GM18499 (cell line): ENCODE results near the gene KXD1.

Experiments
- ATAC-seq: cut with Tn5 transposase; IDR thresholded peaks from one replicate; pipeline ENCODE4 v1.9.1; 2021; ENCODE audit warnings: moderate number of reproducible peaks; ENCODE audit not compliant: insufficient read depth, unreplicated experiment

Gene KXD1

GRCh38 chr19:18610556-18611326, 53.1 kb downstream of the KXD1 start:
- no peak for ATAC-seq

GRCh38 chr19:18611327-18612050, 53.8 kb downstream of the KXD1 start:
- no peak for ATAC-seq

GRCh38 chr19:18612051-18612771, 54.5 kb downstream of the KXD1 start:
- ATAC-seq = no peak

GRCh38 chr19:18612772-18613588, 55.3 kb downstream of the KXD1 start, which contains the start of gene TMEM59L:
Gene TMEM59L, plus strand, starts transcription at chr19:18612870. Its CDS starts 89 bp downstream, at chr19:18612959.
- ATAC-seq = no peak

- no peak for ATAC-seq
Measured at GRCh38 chr19:18613589-18614234, 56.0 kb downstream of the KXD1 start.

GRCh38 chr19:18616023-18616422, 58.4 kb downstream of the KXD1 start:
- ATAC-seq = no peak

GRCh38 chr19:18617562-18617961, 59.9 kb downstream of the KXD1 start:
- ATAC-seq = no peak

- no peak for ATAC-seq
Measured at GRCh38 chr19:18618236-18618635, 60.6 kb downstream of the KXD1 start.
